GM21528 (cell line): ENCODE measurements around the gene C1R.
"Not testable (repeated sequence)": the region's sequence is repeated elsewhere in the genome, so short reads cannot be mapped to it uniquely, and the experiment has no call there.

Experiments
- ATAC-seq: cut with Tn5 transposase; IDR thresholded peaks from one replicate; pipeline ENCODE4 v1.9.1; 2021; ENCODE audit warnings: mild to moderate bottlenecking, moderate library complexity; ENCODE audit not compliant: unreplicated experiment, low FRiP score

The C1R gene

DNA sequence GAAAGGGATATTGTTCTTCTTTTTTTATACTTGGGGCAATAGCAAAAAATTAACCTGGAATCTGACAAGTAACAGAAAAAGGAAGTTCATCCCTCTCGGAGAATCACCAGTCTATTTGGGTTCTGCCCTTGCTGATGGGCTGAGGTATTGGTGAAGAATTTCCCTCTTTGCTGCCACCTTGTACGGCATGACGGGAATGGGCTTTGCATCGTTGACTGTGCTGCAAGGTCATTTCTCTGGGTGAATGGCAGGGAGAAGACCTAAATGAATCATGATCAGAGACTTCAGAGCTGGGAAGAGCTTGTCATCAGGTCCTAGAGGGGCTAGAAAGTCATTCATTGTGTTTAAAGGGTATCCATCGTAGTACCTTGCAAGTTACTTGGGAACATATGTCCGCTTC is 19.7 kb downstream of the C1R start:
- ATAC-seq: no peak

DNA sequence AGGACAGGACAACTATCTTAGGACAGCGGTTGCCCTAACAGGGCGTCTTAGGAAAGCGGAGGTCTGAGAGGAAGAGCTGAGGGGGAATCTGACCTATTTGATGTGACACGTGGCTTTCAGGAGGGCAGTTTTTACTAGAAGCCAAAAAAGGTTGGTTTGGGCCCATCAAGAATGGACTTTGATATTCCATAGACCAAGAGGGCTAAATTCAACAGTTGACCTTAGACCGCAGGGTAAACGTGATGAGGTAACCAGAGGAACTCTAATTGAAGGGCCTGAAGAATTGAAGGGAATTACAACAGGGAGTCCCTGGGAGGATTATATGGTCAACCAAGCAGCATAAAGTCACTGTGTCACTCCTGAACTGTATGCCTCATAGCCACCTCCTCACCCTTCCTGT is 20.2 kb downstream of the C1R start:
- no peak for ATAC-seq

DNA sequence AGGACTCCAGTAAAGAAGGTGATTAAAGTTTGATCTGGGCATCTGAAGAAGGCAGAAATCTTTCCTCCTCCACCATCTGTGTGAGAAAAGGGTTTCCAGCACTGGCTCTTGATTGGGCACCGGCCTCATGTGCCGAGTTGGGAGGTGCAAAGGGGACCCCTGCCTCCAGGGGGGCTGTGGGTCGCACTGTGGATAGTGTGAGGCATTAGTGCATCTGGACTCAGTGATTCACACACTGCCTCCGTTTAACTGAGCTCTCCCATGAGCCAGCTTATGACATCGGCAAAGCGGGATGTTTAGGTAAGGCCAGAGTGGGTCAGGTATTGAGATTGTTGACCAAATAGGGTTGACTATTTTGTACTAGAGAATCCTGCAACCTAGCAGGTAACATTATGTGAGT is 22.9 kb downstream of the C1R start:
- no peak for ATAC-seq

DNA sequence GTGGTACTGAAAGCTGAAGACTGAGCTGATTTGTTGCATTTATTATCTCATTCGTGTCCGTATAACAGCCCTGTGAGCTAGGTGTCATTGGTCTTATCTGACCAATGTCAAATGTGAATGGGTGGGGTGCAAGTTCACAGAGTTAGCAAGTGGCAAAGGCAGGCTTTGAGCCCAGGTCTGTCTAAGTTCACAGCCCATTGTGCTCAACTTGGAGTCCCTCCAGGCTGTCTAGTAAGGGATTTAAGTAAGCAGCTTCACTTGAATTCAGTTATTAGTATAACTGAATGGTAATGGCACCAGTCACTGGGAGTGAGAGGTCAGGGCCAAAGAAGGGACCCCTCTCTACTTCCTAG is 23.3 kb downstream of the C1R start:
- ATAC-seq: no peak

DNA sequence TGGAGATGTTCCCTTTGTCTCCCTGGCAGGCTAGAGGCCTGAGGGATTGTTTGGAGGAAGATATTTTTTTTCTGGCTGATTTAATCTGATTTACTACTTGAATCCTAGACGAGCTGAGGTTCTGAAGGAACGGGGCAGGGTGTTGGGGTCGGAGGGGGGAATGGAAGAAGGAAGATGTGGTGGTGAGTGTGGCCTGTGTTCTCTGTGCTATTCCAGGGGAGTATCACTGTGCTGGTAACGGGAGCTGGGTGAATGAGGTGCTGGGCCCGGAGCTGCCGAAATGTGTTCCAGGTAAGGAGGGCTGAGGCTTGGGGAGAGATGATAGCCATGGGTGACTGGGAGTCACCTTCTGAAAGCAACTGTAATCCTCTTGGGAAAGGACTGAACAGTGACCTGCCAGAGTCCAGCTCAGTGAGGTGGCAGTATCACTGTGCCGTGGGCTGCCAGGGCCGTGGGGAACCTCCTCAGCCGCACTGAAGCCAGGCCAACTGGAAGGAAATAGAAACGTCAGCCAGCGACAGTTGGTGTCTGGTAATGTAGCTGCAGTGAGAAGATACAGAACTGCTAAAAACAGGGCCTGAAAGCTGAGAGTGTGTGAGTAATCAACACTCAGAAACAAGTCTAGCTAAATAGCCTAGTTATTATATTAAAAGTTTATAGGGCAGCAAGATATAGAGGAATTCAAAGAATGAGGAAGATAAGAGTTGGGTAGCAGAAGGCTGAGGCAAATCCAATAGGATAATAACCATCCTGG is 23.8 kb downstream of the C1R start:
- no peak for ATAC-seq

DNA sequence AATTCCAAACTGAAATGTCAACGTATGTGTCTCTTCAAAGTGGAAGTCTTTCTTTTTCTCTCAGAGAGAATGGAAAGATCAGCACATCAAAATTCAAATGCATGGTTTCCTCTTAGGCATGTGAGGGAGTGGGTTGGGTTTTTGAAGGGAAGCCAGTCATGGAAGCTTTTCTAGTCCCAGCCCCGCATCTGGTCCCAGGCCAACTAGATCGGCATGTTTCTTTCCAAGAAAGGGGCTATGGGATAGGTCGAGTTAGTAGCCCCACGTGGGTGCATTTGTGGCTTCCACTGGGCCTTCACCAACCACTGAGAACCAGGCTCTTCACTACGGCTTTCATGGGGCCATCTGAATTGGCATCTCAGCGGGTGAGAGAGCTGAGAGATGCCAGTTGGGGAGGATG is 25.1 kb downstream of the C1R start:
- ATAC-seq: no peak

DNA sequence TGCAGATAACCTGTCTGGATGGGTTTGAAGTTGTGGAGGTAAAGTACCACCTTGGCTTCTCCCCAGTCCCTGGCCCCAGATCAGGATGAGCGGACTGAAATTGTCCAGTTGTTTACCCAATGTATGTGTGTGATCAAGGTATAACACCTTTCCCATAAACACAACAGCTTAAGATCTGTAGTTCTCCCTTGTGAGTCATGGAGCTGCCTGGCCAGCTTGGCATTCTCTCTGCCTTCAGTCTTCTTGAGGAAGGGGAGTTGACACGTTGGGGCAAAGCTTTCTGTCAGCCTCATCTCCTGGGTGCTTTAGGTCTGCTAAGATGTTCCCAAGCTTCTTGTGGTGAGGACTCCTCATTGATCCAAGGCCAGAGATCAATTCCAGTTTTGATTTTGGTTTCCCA is 25.6 kb downstream of the C1R start:
- ATAC-seq: no peak

DNA sequence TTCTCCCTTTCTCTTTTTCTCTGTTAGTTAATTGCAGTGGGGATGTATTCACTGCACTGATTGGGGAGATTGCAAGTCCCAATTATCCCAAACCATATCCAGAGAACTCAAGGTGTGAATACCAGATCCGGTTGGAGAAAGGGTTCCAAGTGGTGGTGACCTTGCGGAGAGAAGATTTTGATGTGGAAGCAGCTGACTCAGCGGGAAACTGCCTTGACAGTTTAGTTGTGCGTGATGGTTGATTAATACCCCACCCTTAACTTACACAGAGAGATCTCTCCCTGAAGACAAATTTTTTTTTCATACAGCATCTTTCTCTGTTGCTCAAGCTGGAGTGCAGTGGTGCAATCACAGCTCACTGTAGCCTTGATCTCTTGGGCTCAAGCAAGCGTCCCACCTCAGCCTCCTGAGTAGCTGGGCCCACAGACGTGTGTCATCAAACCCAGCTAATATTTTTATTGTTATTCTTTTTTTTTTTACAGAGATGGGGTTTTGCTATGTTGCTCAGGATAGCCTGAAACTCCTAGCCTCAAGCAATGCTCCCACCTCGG is 27.1 kb downstream of the C1R start:
- ATAC-seq: no peak

DNA sequence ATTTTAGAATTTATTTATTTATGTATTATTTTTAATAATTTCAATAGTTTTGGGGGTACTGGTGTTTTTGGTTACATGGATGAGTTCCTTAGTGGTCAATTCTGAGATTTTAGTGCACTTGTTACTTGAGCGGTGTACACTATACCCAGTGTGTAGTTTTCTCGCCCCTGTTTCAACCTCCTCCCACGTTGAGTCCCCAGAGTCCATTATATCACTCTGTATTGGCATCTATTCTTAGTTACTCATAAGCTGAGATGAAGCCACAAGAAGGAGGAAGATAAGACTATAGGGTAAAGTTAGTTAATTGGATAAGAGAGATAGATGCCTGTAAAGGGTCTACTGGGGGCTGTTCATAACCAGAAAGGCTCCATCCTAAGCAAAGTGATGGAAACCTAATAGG is 27.7 kb downstream of the C1R start:
- ATAC-seq: no peak

DNA sequence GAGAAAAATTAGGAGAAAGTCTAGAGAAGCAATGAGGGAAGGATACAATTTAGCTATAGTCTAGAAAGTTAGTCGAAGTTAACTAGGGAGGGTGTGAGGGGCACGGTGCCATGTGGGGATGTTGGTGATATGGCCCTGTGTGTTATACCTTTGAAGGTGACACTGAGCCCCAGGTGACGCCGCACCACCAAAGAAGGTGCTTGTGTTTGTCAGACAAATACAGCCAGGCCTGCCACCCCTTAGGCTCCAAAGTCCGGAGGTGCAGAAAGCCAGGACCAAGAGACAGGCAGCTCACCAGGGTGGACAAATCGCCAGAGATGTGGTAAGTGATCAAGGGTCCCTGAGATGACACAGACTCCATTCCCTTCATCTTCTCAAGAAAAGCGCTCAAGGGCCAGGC is 30.6 kb downstream of the C1R start:
- no peak for ATAC-seq

DNA sequence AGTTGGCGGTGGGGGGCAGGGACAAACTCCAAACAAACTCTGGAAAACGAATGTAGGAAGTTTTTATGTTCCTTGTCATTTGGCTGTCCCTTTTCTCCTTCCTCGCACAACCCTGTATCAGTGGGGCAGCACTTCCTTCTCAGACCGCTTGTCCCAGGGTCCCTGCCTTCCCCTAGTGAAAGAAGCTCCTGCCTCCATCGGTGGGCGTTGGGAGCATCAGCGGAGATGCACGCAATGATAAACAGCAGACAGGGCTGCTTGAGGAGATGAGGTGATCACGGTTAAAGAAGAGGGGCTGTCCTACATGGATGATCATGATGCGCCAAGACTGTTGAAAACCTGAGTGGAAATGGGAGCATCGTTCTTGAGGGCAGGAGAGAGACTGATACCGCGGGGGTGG is 31.1 kb downstream of the C1R start:
- ATAC-seq: no peak

DNA sequence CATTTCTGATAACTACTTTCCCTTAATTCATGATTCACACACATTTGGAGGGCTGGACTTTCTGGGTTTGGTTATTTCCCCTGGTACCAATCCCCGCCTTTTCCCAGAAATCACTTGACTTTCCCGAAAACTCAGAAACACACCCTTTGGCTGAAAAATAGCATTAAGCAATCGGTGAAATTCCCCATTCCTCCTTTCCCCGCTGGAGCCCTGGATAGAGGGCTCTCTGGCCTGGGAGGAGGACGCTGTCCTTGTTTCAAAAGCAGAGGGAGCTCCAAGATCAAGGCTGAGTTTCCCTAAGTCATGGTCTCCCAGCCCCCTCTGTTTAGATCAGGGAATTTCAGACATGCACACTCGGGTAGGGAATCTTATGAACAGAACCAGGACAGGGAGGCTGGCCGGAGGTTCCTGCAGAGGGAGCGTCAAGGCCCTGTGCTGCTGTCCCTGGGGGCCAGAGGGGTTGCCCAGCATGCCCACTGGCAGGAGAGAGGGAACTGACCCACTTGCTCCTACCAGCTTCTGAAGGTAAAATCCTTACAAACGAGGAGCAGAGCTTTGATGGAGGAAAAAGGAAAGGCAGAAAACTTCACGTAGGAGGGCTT is 31.8 kb downstream of the C1R start, which contains the start of gene C1S:
Gene C1S, plus strand, starts transcription at position 366 of the 602 bp plus-strand sequence. CDS start 1,195 bp downstream, outside the sequence.
- no peak for ATAC-seq

DNA sequence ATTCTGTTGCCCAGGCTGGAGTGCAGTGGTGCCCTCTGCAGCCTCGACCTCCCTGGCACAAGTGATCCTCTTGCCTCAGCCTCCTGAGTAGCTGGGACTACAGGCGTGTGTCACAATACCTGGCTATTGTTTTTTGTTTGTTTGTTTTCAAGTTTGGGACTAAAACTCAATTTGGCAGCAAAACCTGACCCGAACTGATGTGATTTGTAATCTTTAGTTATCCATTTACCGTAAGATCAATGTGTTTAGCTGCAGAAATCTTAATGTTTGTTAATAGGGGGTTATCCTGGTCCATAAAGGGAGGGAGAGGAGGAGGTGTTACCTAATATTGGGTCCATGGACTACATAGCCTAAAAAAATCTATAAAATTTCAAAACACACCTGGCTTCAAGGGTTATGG is 32.5 kb downstream of the C1R start:
- ATAC-seq: no peak

DNA sequence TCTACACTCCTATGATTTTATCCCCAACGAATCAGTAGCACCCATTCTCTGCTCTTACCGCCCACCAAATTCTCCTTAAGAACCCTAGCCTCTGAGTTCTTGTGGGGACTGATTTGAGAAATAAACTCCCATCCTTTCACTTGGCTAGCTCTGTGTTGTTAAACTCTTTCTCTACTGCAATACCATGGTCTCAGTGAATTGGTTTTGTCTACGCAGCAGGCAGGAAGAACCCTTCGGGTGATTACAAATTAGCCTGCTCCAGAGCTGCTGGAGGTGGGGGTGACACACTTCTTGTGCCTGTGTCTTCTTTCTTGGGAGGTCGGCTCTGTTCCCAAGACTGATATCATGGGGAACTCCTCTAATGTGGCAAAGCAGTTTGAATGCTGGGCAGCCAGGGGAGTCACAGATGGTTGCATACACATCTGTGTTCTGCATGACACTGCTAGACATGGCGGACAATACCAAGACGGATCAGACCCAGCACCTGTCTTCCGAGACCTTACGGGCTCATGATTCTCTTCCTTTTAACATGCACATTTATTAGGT is 33.3 kb downstream of the C1R start:
- ATAC-seq: no peak

DNA sequence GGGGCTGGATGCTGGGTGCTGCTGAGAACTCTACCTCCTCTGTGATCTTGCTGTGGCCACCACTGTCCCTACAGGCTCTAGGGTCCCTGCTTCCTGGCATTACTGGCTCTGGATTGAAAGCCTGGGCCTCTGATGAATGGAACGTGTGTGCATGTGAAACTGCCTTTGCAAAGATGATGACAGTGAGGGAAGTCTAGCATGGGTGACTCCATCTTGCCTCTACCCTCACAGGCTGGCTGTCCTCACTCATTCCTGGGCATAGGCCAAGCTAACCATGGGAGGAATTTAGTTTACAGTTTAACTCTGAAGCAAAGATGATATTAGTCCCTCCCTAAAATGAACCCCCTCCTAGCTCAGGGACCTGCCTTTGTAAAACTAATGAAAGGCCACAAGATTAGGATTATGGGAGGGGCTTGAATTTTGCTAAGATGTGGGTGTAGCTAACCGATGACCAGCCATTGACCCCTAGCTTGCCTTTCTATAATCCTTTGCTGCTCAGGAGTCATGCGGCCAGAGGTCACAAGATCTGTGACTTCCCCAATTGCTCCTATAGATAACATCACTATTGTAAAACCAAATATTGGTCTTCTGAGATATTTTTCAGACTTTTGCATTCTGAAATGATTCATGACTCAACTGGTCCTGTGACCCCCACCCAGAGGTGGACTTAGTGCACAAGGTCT is 33.9 kb downstream of the C1R start:
- ATAC-seq: no peak

DNA sequence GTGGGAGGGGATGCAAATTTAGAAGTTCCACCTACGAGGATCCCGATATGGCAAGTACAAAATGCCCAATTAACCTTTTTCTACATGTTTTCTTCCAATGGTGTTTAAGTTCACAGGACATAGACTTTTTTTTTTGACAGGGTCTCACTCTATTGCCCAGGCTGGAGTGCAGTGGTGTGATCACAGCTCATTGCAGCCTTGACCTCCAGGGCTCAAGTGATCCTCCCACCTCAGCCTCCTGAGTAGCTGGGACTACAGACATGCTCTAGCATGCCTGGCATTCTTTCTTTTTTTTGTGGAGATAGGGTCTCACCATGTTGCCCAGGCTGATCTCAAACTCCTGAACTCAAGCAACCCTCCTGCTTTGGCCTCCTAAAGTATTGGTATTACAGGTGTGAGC is 36.5 kb downstream of the C1R start:
- not testable (repeated sequence) for ATAC-seq

DNA sequence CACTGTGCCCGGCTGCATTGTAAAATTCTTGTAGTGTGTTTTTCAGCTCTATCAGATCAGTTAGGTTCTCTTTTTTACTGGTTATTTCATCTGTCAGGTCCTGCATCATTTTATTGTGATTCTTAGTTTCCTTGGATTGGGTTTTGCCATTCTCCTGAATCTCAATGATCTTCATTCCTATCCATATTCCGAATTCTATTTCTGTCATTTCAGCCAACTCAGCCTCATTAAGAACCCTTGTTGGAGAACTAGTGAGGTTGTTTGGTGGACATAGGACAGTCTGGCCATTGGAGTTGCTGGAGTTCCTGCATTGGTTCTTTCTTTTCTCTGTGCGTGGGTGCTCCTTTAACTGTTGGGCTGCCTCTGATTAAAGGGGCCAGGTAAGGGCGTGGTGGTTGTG is 37.3 kb downstream of the C1R start:
- no peak for ATAC-seq

DNA sequence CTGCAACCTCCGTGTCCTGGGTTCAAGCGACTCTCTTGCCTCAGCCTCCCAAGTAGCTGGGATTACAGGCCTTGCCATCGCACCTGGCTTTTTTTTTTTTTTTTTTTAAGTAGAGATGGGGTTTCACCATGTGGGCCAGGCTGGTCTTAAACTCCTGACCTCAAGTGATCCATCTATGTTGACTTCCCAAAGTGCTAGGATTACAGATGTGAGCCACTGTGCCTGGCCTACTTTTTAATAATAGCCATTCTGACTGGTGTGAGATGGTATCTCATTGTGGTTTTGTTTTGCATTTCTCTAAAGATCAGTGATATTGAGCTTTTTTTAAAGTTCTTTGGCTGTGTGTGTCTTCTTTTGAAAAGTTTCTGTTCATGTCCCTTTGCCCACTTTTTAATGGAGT is 42.3 kb downstream of the C1R start:
- ATAC-seq: not testable (repeated sequence)

DNA sequence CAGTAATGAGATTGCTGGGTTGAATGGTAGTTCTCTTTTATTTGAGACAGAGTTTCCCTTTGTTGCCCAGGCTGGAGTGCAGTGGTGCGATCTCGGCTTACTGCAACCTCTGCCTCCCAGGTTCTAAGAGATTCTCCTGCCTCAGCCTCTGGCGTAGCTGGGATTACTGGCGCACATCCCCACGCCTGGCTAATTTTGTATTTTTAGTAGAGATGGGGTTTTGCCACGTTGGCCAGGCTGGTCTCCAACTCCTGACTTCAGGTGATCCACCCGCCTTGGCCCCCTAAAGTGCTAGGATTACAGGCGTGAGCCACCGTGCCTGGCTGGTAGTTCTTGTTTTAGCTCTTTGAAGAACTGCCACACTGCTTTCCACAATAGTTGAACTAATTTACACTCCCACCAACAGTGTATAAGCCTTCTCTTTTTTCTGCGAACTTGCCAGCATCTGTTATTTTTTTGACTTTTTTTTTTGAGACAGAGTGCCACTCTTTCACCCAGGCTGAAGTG is 42.7 kb downstream of the C1R start:
- not testable (repeated sequence) for ATAC-seq

DNA sequence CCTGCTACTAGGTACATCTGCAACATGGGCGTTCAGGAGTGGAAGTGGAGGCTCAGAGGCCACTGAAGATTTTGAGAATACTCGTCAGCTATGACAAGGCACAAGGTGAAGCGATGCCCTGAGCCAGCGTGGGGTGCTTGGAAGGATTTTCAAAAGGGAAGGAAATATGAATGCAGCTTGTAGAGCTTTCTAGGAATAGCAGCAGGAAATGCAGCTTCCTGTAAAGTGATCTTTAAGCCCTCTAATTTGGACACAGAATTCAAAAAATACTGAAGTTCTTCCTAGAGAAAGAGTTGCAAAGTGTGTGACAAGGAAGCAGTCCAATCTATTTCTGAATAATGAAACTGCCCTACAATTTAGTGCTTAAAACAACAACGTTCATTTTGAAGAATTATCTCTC is 44.9 kb downstream of the C1R start:
- ATAC-seq: no peak
